ENCODE results near the gene CWC25. TPM values are rescaled to one million over a fixed set of nuclear protein-coding genes. Genes with fewer than 3 reads are reported as not detected.

The CWC25 gene
- total and polyA plus RNA-seq, 9 of the 15 experiments (the other 6 are each of a cell fraction or from before 2014, with no cell fraction given), result 16.5 to 27.4 (median 23.0) TPM

- TF ChIP-seq E2F5 (CRISPR knock-in tag; IDR thresholded peaks at IDR 0.05) (no peak), NKRF (IDR thresholded peaks at IDR 0.05; ENCODE audit: borderline replicate concordance) (peak; percentile 80), NR3C1 (CRISPR knock-in tag; IDR thresholded peaks at IDR 0.05) (no peak), DNMT1 (IDR thresholded peaks at IDR 0.05) (peak; percentile 72; the same call in 1 of the 2 replicates), NCOA6 (IDR thresholded peaks at IDR 0.05) (no peak), TCF15 (CRISPR knock-in tag; IDR thresholded peaks at IDR 0.05) (no peak), ZNF3 (CRISPR knock-in tag; IDR thresholded peaks at IDR 0.05) (no peak), BRF2 (IDR thresholded peaks at IDR 0.05; ENCODE audit: borderline replicate concordance, insufficient read depth, insufficient read length) (no peak), ZNF175 (CRISPR knock-in tag; IDR thresholded peaks at IDR 0.05; ENCODE audit: low read depth) (no peak), NCOA2 (IDR thresholded peaks at IDR 0.05; ENCODE audit: partially characterized antibody in 2 of 2) (no peak), POLR2B (IDR thresholded peaks at IDR 0.05; ENCODE audit: low read depth, partially characterized antibody) (no peak), DLX4 (CRISPR knock-in tag; IDR thresholded peaks at IDR 0.05) (no peak), E2F3 (CRISPR knock-in tag; IDR thresholded peaks at IDR 0.05) (no peak), POLR2AphosphoS2 (IDR thresholded peaks at IDR 0.05; ENCODE audit: low read length) (no peak), TRIM25 (IDR thresholded peaks at IDR 0.05; ENCODE audit: borderline replicate concordance) (peak; percentile 67; the same call in 1 of the 2 replicates), PHB2 (IDR thresholded peaks at IDR 0.05; ENCODE audit: low read depth) (no peak), STAT6 (CRISPR knock-in tag; IDR thresholded peaks at IDR 0.05) (no peak)
These were observed 45.4 kb upstream of the CWC25 start (continued) for GRCh38 chr17:38870259-38871165.

Measured in K562 (cell line).